Prostate gland (tissue), 2 donors: Measurements from ENCODE around the gene C1orf174. TPM values are rescaled to one million over a fixed set of nuclear protein-coding genes. Genes with fewer than 3 reads are reported as not detected.
A peak's percentile ranks its signal among the peaks of the same experiment; 100 is the strongest.

Experiments
- DNase-seq: peaks from one replicate; pipeline ENCODE4 v3.0.0-alpha.2; 2019; ENCODE audit warnings: low spot score
- H3K27ac ChIP-seq, 2 donors: fragments of 200-600 bp; sonication (generic); 2 replicates each; pipeline ENCODE4 v1.5.1; 2017 to 2019
- H3K27me3 ChIP-seq: fragments of 200-600 bp; sonication (generic); replicated peaks from 2 replicates; pipeline ENCODE4 v1.5.1; 2019; ENCODE audit not compliant: insufficient read depth
- H3K36me3 ChIP-seq, 2 donors: fragments of 200-600 bp; sonication (generic); 1 replicate in 1 of 2; 2 replicates in 1 of 2; pipeline versions ENCODE4 v1.5.1 to v1.8.1; 2017 to 2019
- H3K4me1 ChIP-seq: fragments of 200-600 bp; sonication (generic); replicated peaks from 2 replicates; pipeline ENCODE4 v1.5.1; 2019
- H3K4me3 ChIP-seq, 2 donors: fragments of 200-600 bp; sonication (generic); 2 replicates each; pipeline ENCODE4 v1.5.1; 2017 to 2019
- H3K9me3 ChIP-seq: fragments of 200-600 bp; sonication (generic); 2 replicates; pipeline ENCODE4 v1.5.1; 2017
- CTCF ChIP-seq, 4 experiments: fragments of 200-600 bp in 2 of 4; fragments of 450-650 bp in 2 of 4; sonication (generic) in 2 of 4; IDR thresholded peaks; 1 replicate in 3 of 4; 2 replicates in 1 of 4; pipeline ENCODE4 v1.5.1; 2016 to 2019; ENCODE audit warnings: antibody characterized with exemption in 4 of 4, mild to moderate bottlenecking in 2 of 4, moderate library complexity in 2 of 4
- POLR2A ChIP-seq: fragments of 450-650 bp; IDR thresholded peaks from one replicate; pipeline ENCODE4 v1.6.1; 2016; ENCODE audit warnings: antibody characterized with exemption, mild to moderate bottlenecking
- POLR2AphosphoS5 ChIP-seq: sonication (generic); formaldehyde crosslinking; IDR thresholded peaks from one replicate; pipeline ENCODE4 v1.6.1; 2017; ENCODE audit warnings: antibody characterized with exemption
- WGBS: methylation state at CpG from one replicate; pipeline ENCODE4 v1.1.5; 2018; 5-methylcytosine and 5-hydroxymethylcytosine counted together
- intact Hi-C: fragments of 100-400 bp; cut with DNase I; formaldehyde crosslinking; loops from one replicate; pipeline ENCODE4 v1.14.2; 2022
- total RNA-seq, 2 donors: library from RNA; depleted of rRNA; stranded (reverse); fragments of >200 nt; gene quantifications; one replicate each; pipeline ENCODE4 v1.1.0, GENCODE V29; 2016

C1orf174 gene
- total RNA-seq, 2 donors from 2014 or later: 27.1 to 32.7 TPM

GRCh38 chr1:3858231-3858981 lies 41.7 kb downstream of the C1orf174 start:
- Histone ChIP-seq H3K36me3 (no peaks in the 10 kb centered on the region), H3K27me3 (no peaks in the 10 kb centered on the region), H3K9me3 (no peaks in the 10 kb centered on the region), H3K27ac (no peak overlapping the region), H3K4me3 (peak overlapping the region; percentile 77 to 96), H3K4me1 (no peaks in the 10 kb centered on the region)
- TF ChIP-seq CTCF (IDR thresholded peaks at IDR 0.05): peak in 1 of 4 experiments; percentile 3
- no peak for TF ChIP-seq POLR2AphosphoS5
- TF ChIP-seq POLR2A: no peak
- intact Hi-C loops: no loop called here
- WGBS: 63% methylated on average over 32 of the region's 34 CpGs
- no peak for DNase-seq

DNA sequence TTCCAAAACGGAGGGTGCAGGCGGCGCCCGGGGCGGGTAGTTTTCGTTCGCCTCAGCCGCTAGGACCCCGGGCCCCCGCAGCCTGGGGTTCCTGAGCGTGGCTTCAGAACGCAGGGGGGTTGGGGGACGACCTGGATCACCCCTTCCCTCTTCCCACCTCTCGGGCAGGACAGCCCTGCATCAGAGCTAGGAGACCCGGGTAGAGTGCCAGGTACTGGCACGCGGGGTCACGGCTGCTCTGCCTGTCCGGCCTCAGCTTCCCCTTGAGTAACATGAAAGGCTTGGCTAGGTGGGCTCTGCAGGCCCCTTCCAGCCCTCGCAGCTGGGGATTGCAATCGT lies 42.3 kb downstream of the C1orf174 start:
- Histone ChIP-seq H3K36me3 (no peaks in the 10 kb centered on the region), H3K27me3 (no peaks in the 10 kb centered on the region), H3K4me1 (no peaks in the 10 kb centered on the region), H3K27ac (peak overlapping the region; percentile 64 to 73), H3K4me3 (peak overlapping the region; percentile 77 to 96), H3K9me3 (no peaks in the 10 kb centered on the region)
- no peak for DNase-seq
- 10% methylated on average over 7 of the region's 21 CpGs for WGBS
- no peak for TF ChIP-seq POLR2AphosphoS5
- no peak for TF ChIP-seq CTCF (IDR thresholded peaks at IDR 0.05)
- TF ChIP-seq POLR2A: no peak
- intact Hi-C loops: loop anchor here (2.0 kb wide), 1 partner anchor 43 kb away; the partner anchor contains the start of gene C1orf174

GRCh38 chr1:3856923-3857790 lies 42.9 kb downstream of the C1orf174 start, which contains the start of the genes CEP104 and DFFB:
CEP104 (minus strand) TSS chr1:3857211; CDS start chr1:3852407, 4,804 bp downstream.
DFFB (plus strand) TSS chr1:3857476; CDS start chr1:3857604, 128 bp downstream.
- H3K27ac ChIP-seq: peak within 1 kb of the TSS; percentile 64 to 73
- TF ChIP-seq POLR2A: peak; percentile 70
- peak in 3 of 4 experiments; percentile 47 to 75 (median 71) for TF ChIP-seq CTCF (IDR thresholded peaks at IDR 0.05)
- TF ChIP-seq POLR2AphosphoS5: peak; percentile 99
- H3K4me3 ChIP-seq: peak within 1 kb of the TSS; percentile 77 to 96
- intact Hi-C loops: loop anchor here (2.0 kb wide), 1 partner anchor 44 kb away; the partner anchor contains the start of gene C1orf174
- H3K9me3 ChIP-seq: no peaks in the 10 kb centered on the region
- 0% methylated on average over 27 of the region's 73 CpGs for WGBS
- H3K36me3 ChIP-seq: no peaks in the 10 kb centered on the region
- DNase-seq: peak; percentile 98
- H3K27me3 ChIP-seq: no peaks in the 10 kb centered on the region
- H3K4me1 ChIP-seq: no peaks in the 10 kb centered on the region

- Histone ChIP-seq H3K4me3 (no peak overlapping the region), H3K9me3 (no peaks in the 10 kb centered on the region), H3K27ac (no peak overlapping the region), H3K4me1 (no peaks in the 10 kb centered on the region), H3K27me3 (no peaks in the 10 kb centered on the region), H3K36me3 (peaks cover 0 to 5% of the 10 kb centered on the region in 2 donors)
- intact Hi-C loops: no loop called here
- no peak for DNase-seq
- TF ChIP-seq POLR2AphosphoS5 (no peak), CTCF (IDR thresholded peaks at IDR 0.05) (no peak), POLR2A (no peak)
- 77% methylated on average over 15 of the region's 15 CpGs for WGBS
Observed at GRCh38 chr1:3852711-3853485, 47.2 kb downstream of the C1orf174 start.
